Measurements from ENCODE around the gene C12orf42. TPM values are rescaled to one million over a fixed set of nuclear protein-coding genes. Genes with fewer than 3 reads are reported as not detected.

Gene C12orf42
- total RNA-seq, 1 experiment from 2014 or later: not detected

DNA sequence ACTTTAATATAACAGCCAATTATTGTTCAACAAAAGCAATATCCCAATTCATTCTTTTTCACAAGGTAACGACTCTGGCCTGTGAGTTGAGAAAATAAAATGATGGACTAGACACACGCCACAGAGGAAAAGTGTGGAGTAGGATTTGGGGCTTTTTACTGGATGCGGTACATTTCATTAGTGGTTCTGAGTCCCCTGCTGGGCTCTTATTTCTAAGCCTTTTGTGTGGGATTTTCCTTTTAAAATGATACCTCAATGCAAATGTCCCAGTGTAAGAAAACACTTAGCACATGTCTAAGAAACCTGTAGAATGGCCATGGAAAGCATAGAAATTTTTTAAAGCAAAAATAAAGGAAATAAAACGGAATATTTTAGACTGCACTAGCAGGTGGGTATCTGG lies 73.4 kb downstream of the C12orf42 start:
- no peaks in the 10 kb centered on the region for H4K20me1 ChIP-seq (ENCODE audit: insufficient read depth)
- H3K9me2 ChIP-seq (ENCODE audit: insufficient read depth): no peaks in the 10 kb centered on the region
- ATAC-seq (no peak), DNase-seq (ENCODE audit: low read depth, low spot score) (no peak)
- no peaks in the 10 kb centered on the region for H3K9me3 ChIP-seq (ENCODE audit: control insufficient read depth in 1 of 2, insufficient read depth in 1 of 2, low read depth in 1 of 2, low read length in 2 of 2)
- ChIA-PET POLR2A (no interaction called here), CTCF (no interaction called here), RAD21 (ENCODE audit: low non-redundant PET in 1 of 2, low total read pairs in 2 of 2, uncharacterized antibody in 2 of 2, unreplicated experiment in 2 of 2) (no interaction called here)
- H3K9ac ChIP-seq (ENCODE audit: low read length): no peak overlapping the region
- H3K4me1 ChIP-seq (ENCODE audit: control insufficient read depth in 1 of 2, insufficient read depth in 2 of 2, low read length in 2 of 2): no peaks in the 10 kb centered on the region
- H3K27ac ChIP-seq (ENCODE audit: low read depth, low read length): no peak overlapping the region
- H3K4me2 ChIP-seq (ENCODE audit: low read length): no peak overlapping the region
- no TSS peak for BruUV-seq (replicated peaks)
- H3K36me3 ChIP-seq (ENCODE audit: control insufficient read depth in 1 of 2, insufficient read depth in 2 of 2, low read length in 2 of 2): no peaks in the 10 kb centered on the region
- intact Hi-C loops (cut with micrococcal nuclease): no loop called here
- peaks cover 4% of the 10 kb centered on the region; the same call in 1 of the 2 replicates for H3K27me3 ChIP-seq (ENCODE audit: insufficient read depth, low read length)
- TF ChIP-seq EGR1 (IDR thresholded peaks at IDR 0.05; ENCODE audit: low read depth) (no peak), SIN3A (IDR thresholded peaks at IDR 0.05; ENCODE audit: low read depth) (no peak), SP1 (IDR thresholded peaks at IDR 0.05; ENCODE audit: low read depth) (no peak), ELF1 (IDR thresholded peaks at IDR 0.05; ENCODE audit: borderline replicate concordance, low read depth) (no peak), POLR2A (IDR thresholded peaks at IDR 0.05; ENCODE audit: borderline replicate concordance, extremely low read depth, insufficient read depth, insufficient read length) (no peak), SRF (IDR thresholded peaks at IDR 0.05; ENCODE audit: low read depth) (no peak), ZNF274 (IDR thresholded peaks at IDR 0.05; ENCODE audit: low read depth, low read length) (no peak), RAD21 (IDR thresholded peaks at IDR 0.05; ENCODE audit: low read depth) (no peak), FOSL1 (IDR thresholded peaks at IDR 0.05; ENCODE audit: low read depth) (no peak), YY1 (IDR thresholded peaks at IDR 0.05; ENCODE audit: extremely low read depth, insufficient replicate concordance, low read depth, low read length) (no peak), TCF7L2 (IDR thresholded peaks at IDR 0.05; ENCODE audit: borderline replicate concordance, extremely low read depth, insufficient read depth, insufficient read length) (no peak)
- TF ChIP-seq, protein P1, sequence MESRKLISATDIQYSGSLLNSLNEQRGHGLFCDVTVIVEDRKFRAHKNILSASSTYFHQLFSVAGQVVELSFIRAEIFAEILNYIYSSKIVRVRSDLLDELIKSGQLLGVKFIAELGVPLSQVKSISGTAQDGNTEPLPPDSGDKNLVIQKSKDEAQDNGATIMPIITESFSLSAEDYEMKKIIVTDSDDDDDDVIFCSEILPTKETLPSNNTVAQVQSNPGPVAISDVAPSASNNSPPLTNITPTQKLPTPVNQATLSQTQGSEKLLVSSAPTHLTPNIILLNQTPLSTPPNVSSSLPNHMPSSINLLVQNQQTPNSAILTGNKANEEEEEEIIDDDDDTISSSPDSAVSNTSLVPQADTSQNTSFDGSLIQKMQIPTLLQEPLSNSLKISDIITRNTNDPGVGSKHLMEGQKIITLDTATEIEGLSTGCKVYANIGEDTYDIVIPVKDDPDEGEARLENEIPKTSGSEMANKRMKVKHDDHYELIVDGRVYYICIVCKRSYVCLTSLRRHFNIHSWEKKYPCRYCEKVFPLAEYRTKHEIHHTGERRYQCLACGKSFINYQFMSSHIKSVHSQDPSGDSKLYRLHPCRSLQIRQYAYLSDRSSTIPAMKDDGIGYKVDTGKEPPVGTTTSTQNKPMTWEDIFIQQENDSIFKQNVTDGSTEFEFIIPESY (IDR thresholded peaks at IDR 0.05; ENCODE audit: extremely low read depth, insufficient replicate concordance, low read length): no peak
- TF ChIP-seq, protein P2, sequence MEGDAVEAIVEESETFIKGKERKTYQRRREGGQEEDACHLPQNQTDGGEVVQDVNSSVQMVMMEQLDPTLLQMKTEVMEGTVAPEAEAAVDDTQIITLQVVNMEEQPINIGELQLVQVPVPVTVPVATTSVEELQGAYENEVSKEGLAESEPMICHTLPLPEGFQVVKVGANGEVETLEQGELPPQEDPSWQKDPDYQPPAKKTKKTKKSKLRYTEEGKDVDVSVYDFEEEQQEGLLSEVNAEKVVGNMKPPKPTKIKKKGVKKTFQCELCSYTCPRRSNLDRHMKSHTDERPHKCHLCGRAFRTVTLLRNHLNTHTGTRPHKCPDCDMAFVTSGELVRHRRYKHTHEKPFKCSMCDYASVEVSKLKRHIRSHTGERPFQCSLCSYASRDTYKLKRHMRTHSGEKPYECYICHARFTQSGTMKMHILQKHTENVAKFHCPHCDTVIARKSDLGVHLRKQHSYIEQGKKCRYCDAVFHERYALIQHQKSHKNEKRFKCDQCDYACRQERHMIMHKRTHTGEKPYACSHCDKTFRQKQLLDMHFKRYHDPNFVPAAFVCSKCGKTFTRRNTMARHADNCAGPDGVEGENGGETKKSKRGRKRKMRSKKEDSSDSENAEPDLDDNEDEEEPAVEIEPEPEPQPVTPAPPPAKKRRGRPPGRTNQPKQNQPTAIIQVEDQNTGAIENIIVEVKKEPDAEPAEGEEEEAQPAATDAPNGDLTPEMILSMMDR (IDR thresholded peaks at IDR 0.05 in 2 of 3, conservative IDR thresholded peaks at IDR 0.05 in 1 of 3; ENCODE audit: borderline replicate concordance in 1 of 3, insufficient read depth in 1 of 3, low read depth in 2 of 3, low read length in 2 of 3): no peak
- TF ChIP-seq, protein P3, sequence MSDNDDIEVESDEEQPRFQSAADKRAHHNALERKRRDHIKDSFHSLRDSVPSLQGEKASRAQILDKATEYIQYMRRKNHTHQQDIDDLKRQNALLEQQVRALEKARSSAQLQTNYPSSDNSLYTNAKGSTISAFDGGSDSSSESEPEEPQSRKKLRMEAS (IDR thresholded peaks at IDR 0.05): no peak
- TF ChIP-seq, protein P4, sequence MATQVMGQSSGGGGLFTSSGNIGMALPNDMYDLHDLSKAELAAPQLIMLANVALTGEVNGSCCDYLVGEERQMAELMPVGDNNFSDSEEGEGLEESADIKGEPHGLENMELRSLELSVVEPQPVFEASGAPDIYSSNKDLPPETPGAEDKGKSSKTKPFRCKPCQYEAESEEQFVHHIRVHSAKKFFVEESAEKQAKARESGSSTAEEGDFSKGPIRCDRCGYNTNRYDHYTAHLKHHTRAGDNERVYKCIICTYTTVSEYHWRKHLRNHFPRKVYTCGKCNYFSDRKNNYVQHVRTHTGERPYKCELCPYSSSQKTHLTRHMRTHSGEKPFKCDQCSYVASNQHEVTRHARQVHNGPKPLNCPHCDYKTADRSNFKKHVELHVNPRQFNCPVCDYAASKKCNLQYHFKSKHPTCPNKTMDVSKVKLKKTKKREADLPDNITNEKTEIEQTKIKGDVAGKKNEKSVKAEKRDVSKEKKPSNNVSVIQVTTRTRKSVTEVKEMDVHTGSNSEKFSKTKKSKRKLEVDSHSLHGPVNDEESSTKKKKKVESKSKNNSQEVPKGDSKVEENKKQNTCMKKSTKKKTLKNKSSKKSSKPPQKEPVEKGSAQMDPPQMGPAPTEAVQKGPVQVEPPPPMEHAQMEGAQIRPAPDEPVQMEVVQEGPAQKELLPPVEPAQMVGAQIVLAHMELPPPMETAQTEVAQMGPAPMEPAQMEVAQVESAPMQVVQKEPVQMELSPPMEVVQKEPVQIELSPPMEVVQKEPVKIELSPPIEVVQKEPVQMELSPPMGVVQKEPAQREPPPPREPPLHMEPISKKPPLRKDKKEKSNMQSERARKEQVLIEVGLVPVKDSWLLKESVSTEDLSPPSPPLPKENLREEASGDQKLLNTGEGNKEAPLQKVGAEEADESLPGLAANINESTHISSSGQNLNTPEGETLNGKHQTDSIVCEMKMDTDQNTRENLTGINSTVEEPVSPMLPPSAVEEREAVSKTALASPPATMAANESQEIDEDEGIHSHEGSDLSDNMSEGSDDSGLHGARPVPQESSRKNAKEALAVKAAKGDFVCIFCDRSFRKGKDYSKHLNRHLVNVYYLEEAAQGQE (IDR thresholded peaks at IDR 0.05; ENCODE audit: low read depth): no peak
- no peaks in the 10 kb centered on the region for H3K79me2 ChIP-seq (ENCODE audit: insufficient read depth, low read length)
- no peak overlapping the region for H3K4me3 ChIP-seq (replicated peaks in 1 of 2; ENCODE audit: low read depth in 1 of 2, low read length in 2 of 2)
- H2AFZ ChIP-seq (ENCODE audit: low read depth, low read length, poor library complexity, severe bottlenecking): no peak overlapping the region

Data from HCT116 (cell line).